OCI-LY1 (cell line): ENCODE measurements around the gene AGPAT3.

Experiments
- H2AFZ ChIP-seq: fragments of 200-600 bp; sonication (generic), shearing (Covaris generic); 2 replicates; pipeline ENCODE4 v1.6.0; 2014; ENCODE audit warnings: antibody characterized with exemption, mild to moderate bottlenecking, low read length
- H3F3A ChIP-seq: fragments of 200-600 bp; sonication (generic), shearing (Covaris generic); 2 replicates; pipeline ENCODE4 v1.6.0; 2014; ENCODE audit warnings: mild to moderate bottlenecking, antibody characterized with exemption, low read length, moderate library complexity; ENCODE audit not compliant: insufficient read depth
- H3K27ac ChIP-seq: fragments of 200-600 bp; sonication (generic); 2 replicates; pipeline ENCODE4 v1.5.1; 2014; ENCODE audit warnings: low read length, mixed run types, mild to moderate bottlenecking, low read depth; ENCODE audit not compliant: poor library complexity, severe bottlenecking
- H3K27me3 ChIP-seq: fragments of 200-600 bp; sonication (generic); 2 replicates; pipeline ENCODE4 v1.6.0; 2014; ENCODE audit warnings: antibody characterized with exemption, mild to moderate bottlenecking, low read length, moderate library complexity; ENCODE audit not compliant: insufficient read depth
- H3K36me3 ChIP-seq: fragments of 200-600 bp; sonication (generic); 2 replicates; pipeline ENCODE4 v1.6.1; 2014; ENCODE audit warnings: mild to moderate bottlenecking, antibody characterized with exemption, low read length, moderate library complexity, mixed read lengths; ENCODE audit not compliant: insufficient read depth
- H3K4me1 ChIP-seq: fragments of 200-600 bp; sonication (generic); 2 replicates; pipeline ENCODE4 v1.5.1; 2014; ENCODE audit warnings: mild to moderate bottlenecking, low read length, moderate library complexity; ENCODE audit not compliant: insufficient read depth, severe bottlenecking
- H3K4me2 ChIP-seq: fragments of 200-600 bp; sonication (generic), shearing (Covaris generic); 2 replicates; pipeline ENCODE4 v1.6.1; 2014; ENCODE audit warnings: low read length
- H3K4me3 ChIP-seq: fragments of 200-600 bp; sonication (generic); 2 replicates; pipeline ENCODE4 v1.5.1; 2014; ENCODE audit warnings: low read length, low read depth, mild to moderate bottlenecking, mixed read lengths; ENCODE audit not compliant: poor library complexity, severe bottlenecking
- H3K79me2 ChIP-seq: fragments of 200-600 bp; shearing (Covaris generic); 2 replicates; pipeline ENCODE4 v1.6.1; 2016; ENCODE audit warnings: mixed run types, low read length, mixed read lengths; ENCODE audit not compliant: insufficient read depth
- H3K9ac ChIP-seq: fragments of 200-600 bp; sonication (generic), shearing (Covaris generic); 2 replicates; pipeline ENCODE4 v1.6.1; 2014; ENCODE audit warnings: mild to moderate bottlenecking, low read length, mixed read lengths
- H3K9me2 ChIP-seq: fragments of 200-600 bp; sonication (generic), shearing (Covaris generic); 2 replicates; pipeline ENCODE4 v1.6.1; 2014; ENCODE audit warnings: low read depth, mild to moderate bottlenecking, low read length, mixed read lengths
- H3K9me3 ChIP-seq: fragments of 200-600 bp; shearing (Covaris generic); 2 replicates; pipeline ENCODE4 v1.6.1; 2014; ENCODE audit warnings: low read length, mixed read lengths
- H4K20me1 ChIP-seq: fragments of 200-600 bp; sonication (generic), shearing (Covaris generic); 2 replicates; pipeline ENCODE4 v1.6.0; 2016; ENCODE audit warnings: mild to moderate bottlenecking, low read length; ENCODE audit not compliant: insufficient read depth
- EZH2 ChIP-seq: fragments of 200-600 bp; sonication (generic), shearing (Covaris generic); IDR thresholded peaks from 2 replicates; pipeline ENCODE4 v1.8.0; 2017; ENCODE audit warnings: borderline replicate concordance, mixed run types, mild to moderate bottlenecking, antibody characterized with exemption, low read length, moderate library complexity, mixed read lengths
- TF ChIP-seq, protein P1 (sequence below): fragments of 200-600 bp; sonication (generic), shearing (Covaris generic); IDR thresholded peaks from 2 replicates; pipeline ENCODE4 v1.5.1; 2017; ENCODE audit warnings: mild to moderate bottlenecking, antibody characterized with exemption, low read length, moderate library complexity, mixed read lengths

AGPAT3 gene

DNA sequence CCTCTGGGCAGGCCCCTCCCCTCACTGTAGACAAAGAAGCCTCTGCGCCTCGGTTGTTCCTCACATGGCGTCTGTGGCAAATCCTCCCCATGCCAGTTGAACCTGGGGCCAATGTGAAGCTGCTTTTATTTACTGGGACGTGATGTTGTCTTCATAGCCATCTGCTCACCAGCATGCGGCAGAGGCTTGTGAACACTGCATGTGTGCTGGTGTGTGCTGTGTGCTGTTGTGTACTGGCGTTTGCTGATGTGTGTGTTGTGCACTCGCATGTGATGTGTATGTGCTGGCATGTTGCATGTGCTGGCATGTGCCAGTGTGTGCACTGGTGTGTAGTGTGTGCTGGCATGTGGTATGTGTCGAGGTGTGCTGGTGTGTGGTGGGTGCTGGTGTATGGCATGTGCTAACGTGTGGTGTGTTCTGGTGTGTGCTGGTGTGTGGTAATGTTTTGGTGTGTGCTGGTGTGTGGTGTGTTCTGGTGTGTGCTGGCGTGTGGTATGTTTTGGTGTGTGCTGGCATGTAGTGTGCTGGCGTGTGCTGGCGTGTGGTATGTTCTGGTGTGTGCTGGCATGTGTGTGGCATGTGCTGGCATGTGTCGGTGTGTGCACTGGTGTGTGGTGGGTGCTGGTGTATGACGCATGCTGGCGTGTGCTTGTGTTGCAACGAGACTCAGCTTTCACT lies 109.9 kb downstream of the AGPAT3 start:
- Histone ChIP-seq H3K9me2 (no peaks in the 10 kb centered on the region), H3F3A (no peaks in the 10 kb centered on the region), H3K27me3 (no peaks in the 10 kb centered on the region), H3K4me3 (no peak overlapping the region), H4K20me1 (no peaks in the 10 kb centered on the region), H3K4me2 (peak overlapping the region; percentile 25; the same call in 1 of the 2 replicates), H3K27ac (no peak overlapping the region), H3K79me2 (no peaks in the 10 kb centered on the region), H3K9me3 (no peaks in the 10 kb centered on the region), H2AFZ (no peak overlapping the region), H3K36me3 (peaks cover 18% of the 10 kb centered on the region; the same call in 1 of the 2 replicates), H3K4me1 (peaks cover 7% of the 10 kb centered on the region), H3K9ac (no peak overlapping the region)
- TF ChIP-seq, protein P1, sequence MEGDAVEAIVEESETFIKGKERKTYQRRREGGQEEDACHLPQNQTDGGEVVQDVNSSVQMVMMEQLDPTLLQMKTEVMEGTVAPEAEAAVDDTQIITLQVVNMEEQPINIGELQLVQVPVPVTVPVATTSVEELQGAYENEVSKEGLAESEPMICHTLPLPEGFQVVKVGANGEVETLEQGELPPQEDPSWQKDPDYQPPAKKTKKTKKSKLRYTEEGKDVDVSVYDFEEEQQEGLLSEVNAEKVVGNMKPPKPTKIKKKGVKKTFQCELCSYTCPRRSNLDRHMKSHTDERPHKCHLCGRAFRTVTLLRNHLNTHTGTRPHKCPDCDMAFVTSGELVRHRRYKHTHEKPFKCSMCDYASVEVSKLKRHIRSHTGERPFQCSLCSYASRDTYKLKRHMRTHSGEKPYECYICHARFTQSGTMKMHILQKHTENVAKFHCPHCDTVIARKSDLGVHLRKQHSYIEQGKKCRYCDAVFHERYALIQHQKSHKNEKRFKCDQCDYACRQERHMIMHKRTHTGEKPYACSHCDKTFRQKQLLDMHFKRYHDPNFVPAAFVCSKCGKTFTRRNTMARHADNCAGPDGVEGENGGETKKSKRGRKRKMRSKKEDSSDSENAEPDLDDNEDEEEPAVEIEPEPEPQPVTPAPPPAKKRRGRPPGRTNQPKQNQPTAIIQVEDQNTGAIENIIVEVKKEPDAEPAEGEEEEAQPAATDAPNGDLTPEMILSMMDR: no peak
- TF ChIP-seq EZH2: no peak

DNA sequence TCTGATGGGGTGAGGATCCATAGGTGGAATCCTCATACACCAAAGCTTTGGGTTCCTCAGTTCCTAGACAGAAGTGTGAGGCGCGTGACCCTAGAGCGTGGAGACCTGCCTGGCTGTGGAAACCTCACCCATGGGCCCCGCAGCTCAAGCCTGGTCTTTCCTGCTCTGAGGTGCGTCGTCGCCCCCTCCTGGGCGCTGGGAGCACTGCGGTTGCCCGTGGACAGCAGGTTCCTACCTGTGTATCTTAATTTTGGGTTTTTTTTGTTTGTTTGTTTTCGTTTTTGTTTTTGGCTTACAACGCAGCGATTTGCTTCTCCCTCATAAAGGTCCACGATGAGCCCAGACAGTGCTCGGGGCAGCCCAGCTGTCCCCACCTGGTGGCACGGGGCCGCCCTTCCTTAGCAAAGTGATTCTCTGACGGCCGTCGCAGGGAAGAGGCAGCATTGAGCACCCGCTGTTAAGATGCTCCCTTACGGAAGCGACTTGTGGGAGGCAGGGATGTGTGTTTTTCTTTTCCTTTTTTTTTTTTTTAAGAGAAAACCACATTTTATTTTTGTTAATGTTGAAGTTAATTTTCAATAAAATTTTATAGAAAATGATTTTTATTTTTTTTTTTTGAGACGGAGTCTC lies 110.6 kb downstream of the AGPAT3 start:
- Histone ChIP-seq H3K9me3 (no peaks in the 10 kb centered on the region), H3K79me2 (no peaks in the 10 kb centered on the region), H3K9ac (no peak overlapping the region), H3K36me3 (peaks cover 18% of the 10 kb centered on the region; the same call in 1 of the 2 replicates), H3K27me3 (no peaks in the 10 kb centered on the region), H3K9me2 (no peaks in the 10 kb centered on the region), H3K27ac (no peak overlapping the region), H4K20me1 (no peaks in the 10 kb centered on the region), H3K4me2 (peak overlapping the region; percentile 25; the same call in 1 of the 2 replicates), H3K4me1 (peaks cover 7% of the 10 kb centered on the region), H3K4me3 (no peak overlapping the region), H2AFZ (no peak overlapping the region), H3F3A (no peaks in the 10 kb centered on the region)
- TF ChIP-seq, protein P1: peak; percentile 99
- TF ChIP-seq EZH2: no peak

GRCh38 chr21:43976661-43977060 lies 111.6 kb downstream of the AGPAT3 start:
- H3K9me2 ChIP-seq: no peaks in the 10 kb centered on the region
- H3K4me2 ChIP-seq: no peak overlapping the region
- H3K9ac ChIP-seq: no peak overlapping the region
- no peaks in the 10 kb centered on the region for H3F3A ChIP-seq
- H3K9me3 ChIP-seq: no peaks in the 10 kb centered on the region
- peaks cover 7% of the 10 kb centered on the region for H3K4me1 ChIP-seq
- no peaks in the 10 kb centered on the region for H3K79me2 ChIP-seq
- no peak for TF ChIP-seq EZH2
- TF ChIP-seq, protein P1: no peak
- no peak overlapping the region for H3K27ac ChIP-seq
- H2AFZ ChIP-seq: no peak overlapping the region
- no peaks in the 10 kb centered on the region for H4K20me1 ChIP-seq
- H3K36me3 ChIP-seq: peaks cover 10% of the 10 kb centered on the region; the same call in 1 of the 2 replicates
- no peak overlapping the region for H3K4me3 ChIP-seq
- H3K27me3 ChIP-seq: no peaks in the 10 kb centered on the region
